K562 (cell line): ENCODE data around the gene GPR142. TPM values are rescaled to one million over a fixed set of nuclear protein-coding genes. Genes with fewer than 3 reads are reported as not detected.

Source experiments
- ATAC-seq: fragments of 200-7000 bp; cut with Tn5 transposase; 3 replicates; pipeline ENCODE4 v1.9.1; 2020; ENCODE audit warnings: moderate library complexity
- BruUV-seq: library from RNA; stranded (reverse); fragments of 400-500 nt; replicated peaks from 2 replicates; lab custom pipeline; 2021; lab: Mats Ljungman, UMichigan
- CTCF ChIA-PET: fragments of 300-600 bp; formaldehyde crosslinking; extraction: SDS; loops from one replicate; lab custom pipeline; 2021; ENCODE audit warnings: low intra/inter-chr PET ratio; lab: Yijun Ruan, JAX
- POLR2A ChIA-PET: fragments of 300-600, 350-650 bp; sonication (Branson Sonifier 250); formaldehyde crosslinking; extraction: SDS; loops from one replicate; lab custom pipeline; 2021; ENCODE audit warnings: antibody characterized with exemption, inconsistent platforms; lab: Yijun Ruan, JAX
- DNase-seq, 4 experiments: peaks; one replicate each; pipeline versions ENCODE4 v3.0.0 to v3.0.0-alpha.2; 2011 to 2018; ENCODE audit warnings: low spot score in 3 of 4, mixed read lengths in 3 of 4; ENCODE audit errors: extremely low read depth in 1 of 4
- FAIRE-seq: peaks from 2 replicates; lab custom pipeline; 2011; peaks lifted over from hg19 to GRCh38; lab: Jason Lieb, UNC
- H2AFZ ChIP-seq: 2 replicates; pipeline ENCODE4 v1.6.0; 2011; ENCODE audit warnings: low read depth, low read length, control low read depth, inconsistent platforms
- H3K27ac ChIP-seq: fragments of 200-600 bp; 3 replicates; pipeline ENCODE4 v1.8.0; 2011; ENCODE audit warnings: low read depth, mild to moderate bottlenecking, control low read depth, inconsistent platforms, low read length, moderate library complexity, mixed read lengths; ENCODE audit errors: extremely low read depth
- H3K27me3 ChIP-seq, 2 experiments: fragments of 300-600 bp in 1 of 2; 2 replicates in 1 of 2; 3 replicates in 1 of 2; pipeline versions ENCODE4 v1.6.0 to v1.8.0; 2011; ENCODE audit warnings: inconsistent platforms in 2 of 2, low read length in 2 of 2, mild to moderate bottlenecking in 1 of 2, mixed read lengths in 1 of 2, moderate library complexity in 1 of 2; ENCODE audit not compliant: control insufficient read depth in 2 of 2, insufficient read depth in 2 of 2
- H3K36me3 ChIP-seq: fragments of 300-600 bp; 3 replicates; pipeline ENCODE4 v1.8.0; 2011; ENCODE audit warnings: mild to moderate bottlenecking, low read length, inconsistent platforms; ENCODE audit not compliant: control insufficient read depth, insufficient read depth
- H3K4me1 ChIP-seq, 2 experiments: fragments of 200-600 bp in 1 of 2; replicated peaks in 1 of 2; 2 replicates in 1 of 2; 3 replicates in 1 of 2; pipeline versions ENCODE4 v1.5.1 to v1.8.0; 2011; ENCODE audit warnings: inconsistent platforms in 2 of 2, low read length in 2 of 2, mild to moderate bottlenecking in 1 of 2, mixed read lengths in 1 of 2, moderate library complexity in 1 of 2; ENCODE audit not compliant: control insufficient read depth in 2 of 2, insufficient read depth in 2 of 2
- H3K4me2 ChIP-seq: 2 replicates; pipeline ENCODE4 v1.6.1; 2011; ENCODE audit warnings: low read length, control low read depth, inconsistent platforms, mixed read lengths; ENCODE audit not compliant: insufficient read depth
- H3K4me3 ChIP-seq: fragments of 200-600 bp; sonication (generic), shearing (Covaris generic); 2 replicates; pipeline ENCODE4 v1.5.1; 2016; ENCODE audit warnings: control low read depth, inconsistent platforms
- H3K79me2 ChIP-seq: fragments of 200-600 bp; 3 replicates; pipeline ENCODE4 v1.8.0; 2011; ENCODE audit warnings: low read length, inconsistent platforms; ENCODE audit not compliant: control insufficient read depth, insufficient read depth
- H3K9ac ChIP-seq, 2 experiments: 2 replicates each; pipeline versions ENCODE4 v1.6.0 to v1.6.1; 2011; ENCODE audit warnings: low read depth in 2 of 2, low read length in 2 of 2, control low read depth in 1 of 2, inconsistent platforms in 1 of 2, mild to moderate bottlenecking in 1 of 2, mixed read lengths in 1 of 2; ENCODE audit not compliant: insufficient read depth in 1 of 2
- H3K9me1 ChIP-seq: one replicate; pipeline ENCODE4 v1.6.0; 2011; ENCODE audit warnings: inconsistent platforms, mild to moderate bottlenecking, low read length, moderate library complexity; ENCODE audit not compliant: control insufficient read depth, insufficient read depth
- H3K9me3 ChIP-seq: replicated peaks from 2 replicates; pipeline ENCODE4 v1.5.1; 2011; ENCODE audit warnings: low read depth, low read length, inconsistent platforms; ENCODE audit not compliant: control insufficient read depth, insufficient read depth
- H4K20me1 ChIP-seq: replicated peaks from 2 replicates; pipeline ENCODE4 v1.6.1; 2011; ENCODE audit warnings: low read length, inconsistent platforms, mixed read lengths; ENCODE audit not compliant: control insufficient read depth, insufficient read depth
- ARHGAP35 ChIP-seq: fragments of 450-650 bp; IDR thresholded peaks from 2 replicates; pipeline ENCODE4 v1.6.1; 2018; ENCODE audit not compliant: partially characterized antibody
- HNRNPLL ChIP-seq: fragments of 200-400 bp; formaldehyde crosslinking; IDR thresholded peaks from 2 replicates; pipeline ENCODE4 v1.6.1; 2017; ENCODE audit warnings: low read length, low read depth, mild to moderate bottlenecking; ENCODE audit not compliant: poor library complexity, severe bottlenecking
- RBM25 ChIP-seq: fragments of 200-400 bp; formaldehyde crosslinking; IDR thresholded peaks from 2 replicates; pipeline ENCODE4 v1.6.1; 2018; ENCODE audit warnings: low read length, low read depth, moderate library complexity; ENCODE audit not compliant: severe bottlenecking
- U2AF2 ChIP-seq: fragments of 200-400 bp; formaldehyde crosslinking; optimal IDR thresholded peaks from 2 replicates; pipeline ENCODE3; 2017; ENCODE audit warnings: low read depth, mild to moderate bottlenecking, low read length
- ZC3H8 ChIP-seq: fragments of 450-650 bp; IDR thresholded peaks from 2 replicates; pipeline ENCODE4 v1.6.1; 2017
- ZNF121 ChIP-seq: sonication (generic); formaldehyde crosslinking; conservative IDR thresholded peaks from 2 replicates; pipeline ENCODE4 v1.8.0; 2022; ENCODE audit warnings: missing genetic modification reagents
- ZNF311 ChIP-seq: fragments of 250-450 bp; sonication (Bioruptor Pico); IDR thresholded peaks from 2 replicates; pipeline ENCODE4 v1.4.0; 2020; ENCODE audit warnings: mild to moderate bottlenecking, moderate library complexity
- ZNF780A ChIP-seq: fragments of 250-450 bp; sonication (Bioruptor Pico); IDR thresholded peaks from 2 replicates; pipeline ENCODE4 v1.5.0; 2021; ENCODE audit warnings: mild to moderate bottlenecking
- WGBS: fragments of 100-300 bp; shearing (Covaris generic); methylation state at CpG from one replicate; pipeline ENCODE4 v1.1.6; 2016; ENCODE audit warnings: low coverage, mixed read lengths; ENCODE audit not compliant: insufficient coverage; ENCODE audit errors: missing lambda C conversion rate; 5-methylcytosine and 5-hydroxymethylcytosine counted together
- in situ Hi-C: fragments of 300-500 bp; cut with MboI; formaldehyde crosslinking; loops from 4 replicates; pipeline ENCODE4 v1.15.0; 2018; ENCODE audit warnings: inconsistent platforms, mixed read lengths
- intact Hi-C: fragments of 100-400 bp; cut with micrococcal nuclease; formaldehyde crosslinking; loops from 2 replicates; pipeline ENCODE4 v1.14.2; 2022
- polyA plus RNA-seq, 8 experiments: library from polyadenylated mRNA; depleted of rRNA in 4 of 8; stranded (reverse) in 5 of 8; unstranded in 3 of 8; fragments of >200 nt; fragmentation: Nextera tagmentation in 2 of 8; fragmentation: Illumina TruSeq in 1 of 8; extraction: Ambion mirVana in 2 of 8; extraction: Trizol in 1 of 8; gene quantifications; 2 replicates each; pipeline versions ENCODE4 v1.2.1 to v1.2.3, GENCODE V29; 2011 to 2014; ENCODE audit warnings: inconsistent platforms in 1 of 8, missing spikeins in 1 of 8
- total RNA-seq, 7 experiments: library from RNA; depleted of rRNA in 6 of 7; stranded (reverse); fragments of >200 nt in 6 of 7; fragmentation: Illumina TruSeq in 2 of 7; extraction: Trizol in 2 of 7; gene quantifications; 2 replicates each; pipeline versions ENCODE4 v1.2.1 to v1.2.3, GENCODE V29; 2011 to 2021; ENCODE audit warnings: low replicate concordance in 1 of 7

Gene GPR142
- total and polyA plus RNA-seq, 9 of the 15 experiments (the other 6 are each of a cell fraction or from before 2014, with no cell fraction given) = not detected

DNA sequence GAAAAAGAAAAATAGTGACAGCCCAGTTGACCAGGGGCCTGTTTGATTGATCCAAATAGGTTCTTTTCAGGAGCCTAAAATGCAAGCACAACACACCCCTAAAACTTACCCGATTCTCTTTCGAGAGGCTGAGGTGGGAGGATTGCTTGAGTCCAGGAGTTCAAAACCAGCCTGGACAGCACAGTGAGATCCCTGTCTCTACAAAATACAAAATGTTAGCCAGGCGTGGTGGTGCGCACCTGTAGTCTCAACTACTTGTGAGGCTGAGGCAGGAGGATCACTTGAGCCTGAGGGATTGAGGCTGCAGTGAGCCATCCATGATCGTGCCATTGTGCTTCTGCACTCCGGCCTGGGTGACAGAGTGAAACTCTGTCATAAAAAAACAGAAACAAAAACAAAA, 42.8 kb upstream of the GPR142 start:
- no peak for ATAC-seq
- BruUV-seq = no TSS peak
- Histone ChIP-seq H2AFZ (no peak overlapping the region), H3K36me3 (no peaks in the 10 kb centered on the region), H3K27me3 (peaks cover 26 to 50% of the 10 kb centered on the region in 2 experiments), H3K4me2 (no peak overlapping the region), H3K9me1 (no peaks in the 10 kb centered on the region), H3K27ac (no peak overlapping the region), H4K20me1 (no peaks in the 10 kb centered on the region; the same call in 1 of the 2 replicates), H3K79me2 (no peaks in the 10 kb centered on the region), H3K9ac (no peak overlapping the region), H3K4me3 (no peak overlapping the region), H3K4me1 (peaks cover 0 to 23% of the 10 kb centered on the region in 2 experiments; a peak in 3 of 5 replicates), H3K9me3 (0 out of 2 replicates have a peak, but pooled peaks cover 2% of the 10 kb centered on the region)
- no peak for DNase-seq
- no peak for FAIRE-seq
- in situ Hi-C loops (no loop called here), intact Hi-C loops (no loop called here)
- TF ChIP-seq RBM25 (peak; percentile 16), ZNF121 (peak; percentile 95), U2AF2 (no peak), ZC3H8 (no peak), HNRNPLL (no peak), ARHGAP35 (no peak), ZNF780A (CRISPR knock-in tag) (no peak), ZNF311 (CRISPR knock-in tag) (no peak)
- CTCF ChIA-PET = no interaction called here
- WGBS = 9% methylated on average over 6 of the region's 6 CpGs
- POLR2A ChIA-PET = interaction anchor here (0.9 kb wide), 1 partner anchor 9 kb away, joined by 5 read pairs; no protein-coding TSS in a partner anchor
